Measurements from ENCODE around the gene GPR132. TPM values are rescaled to one million over a fixed set of nuclear protein-coding genes. Genes with fewer than 3 reads are reported as not detected.

GPR132 gene
- total and polyA plus RNA-seq, 2 of the 8 experiments (the other 6 are each of a cell fraction or from before 2014, with no cell fraction given): 0.11 TPM; not detected in 1

DNA sequence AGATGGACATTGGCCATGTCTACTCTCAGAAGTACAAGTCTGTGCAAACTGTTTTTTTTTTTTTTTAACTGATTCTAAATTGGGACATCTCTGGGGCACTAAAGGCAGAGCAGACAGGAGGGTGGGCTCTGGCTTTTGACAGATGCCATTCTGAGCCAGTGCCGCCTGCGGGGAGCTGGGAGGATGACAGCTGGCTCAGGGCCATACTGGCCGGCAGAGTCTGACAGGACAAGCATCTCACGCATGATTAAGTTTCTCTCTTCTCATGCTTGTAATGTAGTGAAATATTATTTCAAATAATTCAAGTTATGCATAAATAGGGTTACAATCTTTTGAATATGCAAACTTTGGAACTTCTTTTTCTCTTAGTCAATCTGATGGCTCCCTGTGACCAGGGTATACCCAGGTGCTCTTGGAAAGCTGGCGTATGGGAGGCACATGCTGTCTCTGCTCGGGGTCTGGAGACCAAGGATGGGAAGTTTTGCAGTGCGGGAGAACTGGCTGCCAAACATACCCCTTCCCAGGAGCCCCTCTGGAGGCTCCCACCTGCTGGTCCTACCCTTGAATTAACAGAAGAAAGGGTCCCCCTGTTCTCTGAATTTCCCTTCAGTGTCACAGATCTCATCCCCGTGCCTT, 52.0 kb downstream of the GPR132 start (continued):
- TF ChIP-seq E2F6 (IDR thresholded peaks at IDR 0.05) (no peak), GABPA (IDR thresholded peaks at IDR 0.05; ENCODE audit: borderline replicate concordance, insufficient read depth, low read length) (no peak), NANOG (IDR thresholded peaks at IDR 0.05; ENCODE audit: insufficient read depth, low read depth, low read length, poor library complexity, severe bottlenecking) (no peak)

All from H1 (cell line).